PC-9 (cell line): ENCODE measurements around the gene FSTL1. TPM values are rescaled to one million over a fixed set of nuclear protein-coding genes. Genes with fewer than 3 reads are reported as not detected.
A peak's percentile ranks its signal among the peaks of the same experiment; 100 is the strongest.

Experiments
- BruUV-seq: library from RNA; stranded (reverse); fragments of 400-500 nt; replicated peaks from 2 replicates; lab custom pipeline; 2021; lab: Mats Ljungman, UMichigan
- CTCF ChIA-PET: fragments of 300-600 bp; sonication (Branson Sonifier 250); formaldehyde crosslinking; loops from one replicate; lab custom pipeline; 2022; ENCODE audit warnings: antibody characterized with exemption; lab: Charles Lee
- POLR2A ChIA-PET: fragments of 300-600 bp; sonication (Branson Sonifier 250); formaldehyde crosslinking; loops from one replicate; lab custom pipeline; 2022; ENCODE audit warnings: antibody characterized with exemption; ENCODE audit not compliant: unreplicated experiment; lab: Charles Lee
- DNase-seq, 2 experiments: peaks; one replicate each; pipeline versions ENCODE4 v3.0.0 to v3.0.0-alpha.2; 2015 to 2022; ENCODE audit warnings: mixed read lengths in 1 of 2
- H2AFZ ChIP-seq: fragments of 200-600 bp; sonication (generic); 2 replicates; pipeline ENCODE4 v1.8.1; 2017; ENCODE audit warnings: antibody characterized with exemption
- H3F3A ChIP-seq: fragments of 200-600 bp; sonication (generic); 2 replicates; pipeline ENCODE4 v1.8.1; 2017; ENCODE audit warnings: antibody characterized with exemption, mild to moderate bottlenecking, low read depth; ENCODE audit not compliant: insufficient read depth
- H3K27ac ChIP-seq: fragments of 200-600 bp; sonication (generic); 2 replicates; pipeline ENCODE4 v1.6.1; 2016; ENCODE audit warnings: mixed run types
- H3K27me3 ChIP-seq: fragments of 200-600 bp; sonication (generic); 2 replicates; pipeline ENCODE4 v1.6.1; 2016; ENCODE audit warnings: low read depth, mixed run types; ENCODE audit not compliant: insufficient read depth
- H3K36me3 ChIP-seq: fragments of 200-600 bp; sonication (generic); 2 replicates; pipeline ENCODE4 v1.6.1; 2016; ENCODE audit warnings: low read depth, mixed run types
- H3K4me1 ChIP-seq: fragments of 200-600 bp; sonication (generic); replicated peaks from 2 replicates; pipeline ENCODE4 v1.6.1; 2016; ENCODE audit warnings: mixed run types; ENCODE audit not compliant: insufficient read depth
- H3K4me2 ChIP-seq: fragments of 200-600 bp; sonication (generic); 2 replicates; pipeline ENCODE4 v1.6.1; 2017; ENCODE audit warnings: mixed run types
- H3K4me3 ChIP-seq: fragments of 200-600 bp; sonication (generic); 2 replicates; pipeline ENCODE4 v1.6.1; 2016; ENCODE audit warnings: mixed run types
- H3K79me2 ChIP-seq: fragments of 200-600 bp; sonication (generic); 2 replicates; pipeline ENCODE4 v1.6.1; 2017; ENCODE audit warnings: low read depth, mixed run types
- H3K9me2 ChIP-seq: fragments of 200-600 bp; sonication (generic); 2 replicates; pipeline ENCODE4 v1.8.1; 2017; ENCODE audit warnings: mild to moderate bottlenecking; ENCODE audit not compliant: insufficient read depth
- H3K9me3 ChIP-seq: fragments of 200-600 bp; sonication (generic); 2 replicates; pipeline ENCODE4 v1.8.1; 2016; ENCODE audit warnings: low read depth; ENCODE audit not compliant: insufficient read depth
- H4K20me1 ChIP-seq: fragments of 200-600 bp; sonication (generic); 2 replicates; pipeline ENCODE4 v1.8.1; 2017; ENCODE audit not compliant: insufficient read depth
- CTCF ChIP-seq: fragments of 200-600 bp; sonication (generic); conservative IDR thresholded peaks from 2 replicates; pipeline ENCODE4 v1.6.1; 2017; ENCODE audit warnings: mixed run types, antibody characterized with exemption, mild to moderate bottlenecking, moderate library complexity
- EZH2 ChIP-seq: fragments of 200-600 bp; sonication (generic); IDR thresholded peaks from 2 replicates; pipeline ENCODE4 v1.8.0; 2017; ENCODE audit warnings: antibody characterized with exemption, low read depth
- intact Hi-C: fragments of 100-400 bp; cut with micrococcal nuclease; formaldehyde crosslinking; loops from one replicate; pipeline ENCODE4 v1.10.0; 2022; ENCODE audit not compliant: unreplicated experiment
- total RNA-seq: library from RNA; stranded (reverse); gene quantifications from 2 replicates; pipeline ENCODE4 v1.2.3, GENCODE V29; 2021

The FSTL1 gene
- total RNA-seq, 1 experiment from 2014 or later = 225 TPM

- H4K20me1 ChIP-seq = no peaks in the 10 kb centered on the region
These were observed 14.2 kb downstream of the FSTL1 start for GRCh38 chr3:120436523-120437050.

DNA sequence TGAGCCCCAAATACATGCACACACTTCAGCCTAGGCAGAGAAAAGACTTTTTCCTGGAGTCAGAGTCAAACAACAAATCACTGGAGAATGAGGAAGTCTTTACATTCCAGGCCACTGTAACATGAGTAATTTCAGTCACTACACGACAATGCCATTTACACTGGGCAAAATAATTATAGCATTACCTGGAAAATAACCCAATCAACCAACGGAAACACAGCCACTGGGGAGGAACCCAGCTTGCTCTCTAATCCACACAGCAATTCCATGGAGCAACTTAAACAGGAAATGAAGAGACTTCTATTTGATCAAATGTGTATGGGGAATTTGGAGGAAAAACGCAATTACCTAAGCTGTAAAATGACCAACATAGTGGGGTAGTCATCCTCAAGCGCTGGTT, 15.2 kb downstream of the FSTL1 start:
- H3K4me2 ChIP-seq = peak overlapping the region; percentile 54
- DNase-seq = peak; percentile 64 to 96
- H3K79me2 ChIP-seq = peaks cover 18% of the 10 kb centered on the region; the same call in 1 of the 2 replicates
- ChIA-PET CTCF (interaction anchor here (1.2 to 1.6 kb wide), 2 partner anchors 17 to 18 kb away, joined by 3 to 7 read pairs; no protein-coding TSS in a partner anchor), POLR2A (interaction anchor here (0.7 to 1.6 kb wide), 7 partner anchors 14 to 341 kb away, joined by 3 to 32 read pairs (median 4); partner anchors contain the start of genes FSTL1 and GSK3B)
- peaks cover 39% of the 10 kb centered on the region for H3K4me1 ChIP-seq
- peaks cover 13% of the 10 kb centered on the region for H3K36me3 ChIP-seq
- BruUV-seq = no TSS peak
- H3K27ac ChIP-seq = peak overlapping the region; percentile 93
- H3K27me3 ChIP-seq = no peaks in the 10 kb centered on the region
- H3F3A ChIP-seq = peaks cover 24% of the 10 kb centered on the region
- intact Hi-C loops = loop anchor here (1.0 to 10.0 kb wide), 5 partner anchors 15 to 124 kb away; partner anchors contain the start of gene FSTL1
- H4K20me1 ChIP-seq = no peaks in the 10 kb centered on the region
- H3K9me2 ChIP-seq = no peaks in the 10 kb centered on the region
- TF ChIP-seq CTCF (no peak), EZH2 (no peak)
- H2AFZ ChIP-seq = peak overlapping the region; percentile 62
- H3K4me3 ChIP-seq = no peak overlapping the region
- no peaks in the 10 kb centered on the region for H3K9me3 ChIP-seq

More at GRCh38 chr3:120436523-120437050, 14.2 kb downstream of the FSTL1 start:
- ChIA-PET CTCF (interaction anchor here (0.6 to 1.6 kb wide), 4 partner anchors 9 to 173 kb away, joined by 3 to 7 read pairs (median 3); no protein-coding TSS in a partner anchor), POLR2A (interaction anchor here (0.6 to 1.6 kb wide), 2 partner anchors 13 to 342 kb away, joined by 3 to 32 read pairs; partner anchors contain the start of gene GSK3B)
- H3K9me3 ChIP-seq = no peaks in the 10 kb centered on the region
- H3K27me3 ChIP-seq = no peaks in the 10 kb centered on the region
- no TSS peak for BruUV-seq
- H3K4me2 ChIP-seq = peak overlapping the region; percentile 54
- H3K4me1 ChIP-seq = peaks cover 39% of the 10 kb centered on the region
- H3K79me2 ChIP-seq = peaks cover 21% of the 10 kb centered on the region; the same call in 1 of the 2 replicates
- peaks cover 24% of the 10 kb centered on the region for H3F3A ChIP-seq
- H2AFZ ChIP-seq = peak overlapping the region; percentile 62
- H3K27ac ChIP-seq = peak overlapping the region; percentile 93
- H3K36me3 ChIP-seq = peaks cover 8% of the 10 kb centered on the region
- DNase-seq = no peak
- no peak overlapping the region; the same call in 1 of the 2 replicates for H3K4me3 ChIP-seq
- TF ChIP-seq EZH2 (no peak), CTCF (no peak)
- intact Hi-C loops = loop anchor here (10.0 kb wide), 1 partner anchor 58 kb away; no protein-coding TSS in a partner anchor
- no peaks in the 10 kb centered on the region for H3K9me2 ChIP-seq

DNA sequence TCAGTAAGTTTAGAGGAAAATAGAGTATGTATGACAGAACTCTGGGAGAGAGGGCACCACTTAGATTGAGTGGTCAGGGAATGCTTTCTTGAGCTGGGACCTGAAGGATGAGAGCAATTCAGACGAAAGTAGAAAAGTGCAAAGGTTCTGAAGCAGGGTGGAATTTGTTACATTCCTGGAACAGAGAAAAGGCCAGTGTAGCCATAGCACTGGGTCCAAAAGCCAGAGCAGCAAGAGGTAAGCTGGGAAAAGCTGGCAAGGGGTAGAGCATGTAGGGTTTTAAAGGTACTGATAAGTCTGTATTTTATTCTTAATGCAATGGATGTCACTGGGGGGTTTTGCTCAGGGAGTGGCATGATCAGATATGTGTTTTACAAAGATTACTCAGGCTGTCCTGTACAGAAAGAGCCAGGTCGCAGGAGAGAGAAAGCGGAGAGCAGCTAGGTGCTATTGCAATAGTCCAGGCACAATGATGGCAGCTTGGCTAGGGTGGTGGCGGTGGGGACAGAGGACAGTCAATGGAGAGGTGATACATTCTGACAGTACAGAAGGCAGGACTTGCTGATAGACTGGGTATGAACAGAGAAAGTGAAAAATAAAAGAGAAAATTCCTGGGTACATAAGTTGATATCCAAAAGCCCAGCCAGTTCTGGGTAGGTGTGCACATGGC, 17.0 kb downstream of the FSTL1 start:
- H3F3A ChIP-seq = peaks cover 24% of the 10 kb centered on the region
- H3K9me2 ChIP-seq = no peaks in the 10 kb centered on the region
- peaks cover 39% of the 10 kb centered on the region for H3K4me1 ChIP-seq
- H2AFZ ChIP-seq = no peak overlapping the region
- peaks cover 14% of the 10 kb centered on the region; the same call in 1 of the 2 replicates for H3K79me2 ChIP-seq
- CTCF ChIA-PET = interaction anchor here (0.6 to 2.1 kb wide), 2 partner anchors 16 to 123 kb away, joined by 8 to 9 read pairs; no protein-coding TSS in a partner anchor
- no peaks in the 10 kb centered on the region for H4K20me1 ChIP-seq
- POLR2A ChIA-PET = no interaction called here
- no peak for DNase-seq
- BruUV-seq = no TSS peak
- H3K36me3 ChIP-seq = peaks cover 19% of the 10 kb centered on the region
- H3K27ac ChIP-seq = 0 out of 2 replicates have a peak overlapping the region, but pooled peaks have one; percentile 93
- no peaks in the 10 kb centered on the region for H3K27me3 ChIP-seq
- H3K4me3 ChIP-seq = no peak overlapping the region
- H3K9me3 ChIP-seq = no peaks in the 10 kb centered on the region
- intact Hi-C loops = loop anchor here (10.0 kb wide), 1 partner anchor 61 kb away; no protein-coding TSS in a partner anchor
- H3K4me2 ChIP-seq = no peak overlapping the region
- no peak for TF ChIP-seq EZH2
- no peak for TF ChIP-seq CTCF
